GM12878 (cell line): ENCODE measurements around the gene GRB10. TPM values are rescaled to one million over a fixed set of nuclear protein-coding genes. Genes with fewer than 3 reads are reported as not detected.

Experiments used
- ATAC-seq: fragments of 200-7000 bp; cut with Tn5 transposase; 3 replicates; pipeline ENCODE4 v1.9.1; 2020; ENCODE audit warnings: mild to moderate bottlenecking, moderate library complexity
- BruUV-seq: library from RNA; stranded (reverse); fragments of 400-500 nt; replicated peaks from 2 replicates; lab custom pipeline; 2021; lab: Mats Ljungman, UMichigan
- CTCF ChIA-PET: fragments of 300-600 bp; sonication (Branson Sonifier 250); formaldehyde crosslinking; extraction: SDS; loops from one replicate; lab custom pipeline; 2021; ENCODE audit warnings: inconsistent platforms; lab: Yijun Ruan, JAX
- POLR2A ChIA-PET: fragments of 350-600 bp; formaldehyde crosslinking; extraction: SDS; loops from one replicate; lab custom pipeline; 2021; ENCODE audit warnings: inconsistent platforms; lab: Charles Lee
- RAD21 ChIA-PET: fragments of 300-600 bp; sonication (Branson Sonifier 250); formaldehyde crosslinking; loops from one replicate; lab custom pipeline; 2023; ENCODE audit warnings: antibody characterized with exemption; ENCODE audit not compliant: unreplicated experiment; lab: Charles Lee
- SMC1A ChIA-PET: fragments of 300-600 bp; sonication (Branson Sonifier 250); formaldehyde crosslinking; loops from one replicate; lab custom pipeline; 2023; ENCODE audit not compliant: unreplicated experiment, uncharacterized antibody; lab: Charles Lee
- DNase-seq: peaks from one replicate; pipeline ENCODE4 v3.0.0-alpha.2; 2011; ENCODE audit warnings: low read depth, low spot score
- FAIRE-seq: peaks from 3 replicates; lab custom pipeline; 2011; peaks lifted over from hg19 to GRCh38; lab: Jason Lieb, UNC
- H2AFZ ChIP-seq: 2 replicates; pipeline ENCODE4 v1.6.0; 2011; ENCODE audit warnings: low read depth, low read length, control low read depth; ENCODE audit not compliant: control insufficient read depth
- H3K27ac ChIP-seq: 2 replicates; pipeline ENCODE4 v1.5.1; 2011; ENCODE audit warnings: control low read depth; ENCODE audit not compliant: control insufficient read depth, insufficient read depth
- H3K27me3 ChIP-seq, 2 experiments: replicated peaks in 1 of 2; 2 replicates each; pipeline versions ENCODE4 v1.6.0 to v1.6.1; 2011; ENCODE audit warnings: low read length in 1 of 2; ENCODE audit not compliant: control insufficient read depth in 2 of 2, insufficient read depth in 2 of 2
- H3K36me3 ChIP-seq, 2 experiments: 2 replicates each; pipeline ENCODE4 v1.5.1; 2011; ENCODE audit warnings: low read length in 1 of 2; ENCODE audit not compliant: control insufficient read depth in 2 of 2, insufficient read depth in 2 of 2
- H3K4me1 ChIP-seq: 2 replicates; pipeline ENCODE4 v1.6.1; 2011; ENCODE audit warnings: mild to moderate bottlenecking, low read length, moderate library complexity, mixed read lengths; ENCODE audit not compliant: control insufficient read depth, insufficient read depth
- H3K4me2 ChIP-seq: 2 replicates; pipeline ENCODE4 v1.6.0; 2011; ENCODE audit warnings: control low read depth; ENCODE audit not compliant: control insufficient read depth, insufficient read depth
- H3K4me3 ChIP-seq: fragments of 200-600 bp; sonication (generic); 2 replicates; pipeline ENCODE4 v1.5.1; 2016
- H3K79me2 ChIP-seq: 2 replicates; pipeline ENCODE4 v1.6.0; 2011; ENCODE audit warnings: low read length; ENCODE audit not compliant: control insufficient read depth, insufficient read depth
- H3K9ac ChIP-seq: 2 replicates; pipeline ENCODE4 v1.8.0; 2011; ENCODE audit warnings: low read length, control low read depth, mixed read lengths; ENCODE audit not compliant: control insufficient read depth, insufficient read depth
- H3K9me3 ChIP-seq: replicated peaks from 3 replicates; pipeline ENCODE4 v1.5.1; 2011; ENCODE audit warnings: mild to moderate bottlenecking, low read length; ENCODE audit not compliant: control insufficient read depth, insufficient read depth
- H4K20me1 ChIP-seq: 2 replicates; pipeline ENCODE4 v1.6.0; 2011; ENCODE audit not compliant: control insufficient read depth, insufficient read depth
- EGR1 ChIP-seq, 2 experiments: IDR thresholded peaks; 1 replicate in 1 of 2; 2 replicates in 1 of 2; pipeline ENCODE4 v1.6.1; 2011 to 2012; ENCODE audit warnings: low read depth in 2 of 2, low read length in 2 of 2, borderline replicate concordance in 1 of 2, mild to moderate bottlenecking in 1 of 2, moderate library complexity in 1 of 2
- FOXM1 ChIP-seq: IDR thresholded peaks from 2 replicates; pipeline ENCODE4 v1.6.1; 2012; ENCODE audit warnings: low read depth, mild to moderate bottlenecking, inconsistent platforms, low read length, moderate library complexity
- POLR2AphosphoS2 ChIP-seq: IDR thresholded peaks from 2 replicates; pipeline ENCODE4 v1.6.1; 2011; ENCODE audit warnings: low read depth, mild to moderate bottlenecking, low read length, improper control_type of control experiment, moderate library complexity
- RFX5 ChIP-seq: IDR thresholded peaks from 2 replicates; pipeline ENCODE4 v1.6.1; 2011; ENCODE audit warnings: low read depth, low read length, improper control_type of control experiment
- SREBF1 ChIP-seq: IDR thresholded peaks from 2 replicates; pipeline ENCODE4 v1.6.1; 2012; ENCODE audit warnings: mild to moderate bottlenecking, low read length
- YBX1 ChIP-seq: fragments of 450-650 bp; IDR thresholded peaks from 2 replicates; pipeline ENCODE4 v1.6.1; 2016; ENCODE audit warnings: antibody characterized with exemption
- ZNF384 ChIP-seq: IDR thresholded peaks from 2 replicates; pipeline ENCODE4 v1.6.1; 2012; ENCODE audit warnings: low read depth, mild to moderate bottlenecking, low read length, improper control_type of control experiment, borderline replicate concordance
- ZSCAN29 ChIP-seq: fragments of 450-650 bp; IDR thresholded peaks from 2 replicates; pipeline ENCODE4 v1.6.1; 2017; ENCODE audit warnings: mild to moderate bottlenecking, moderate library complexity
- WGBS: methylation state at CpG from one replicate; pipeline ENCODE4 v1.1.6; 2016; ENCODE audit warnings: low lambda C conversion rate; ENCODE audit not compliant: insufficient replicate concordance, insufficient coverage; ENCODE audit errors: missing lambda C conversion rate; 5-methylcytosine and 5-hydroxymethylcytosine counted together
- in situ Hi-C: fragments of 300-500 bp; cut with MboI; formaldehyde crosslinking; loops from 9 replicates; pipeline ENCODE4 v1.14.3; 2018; ENCODE audit warnings: mixed read lengths
- intact Hi-C: fragments of 100-400 bp; cut with micrococcal nuclease; formaldehyde crosslinking; loops from one replicate; pipeline ENCODE4 v1.14.2; 2022; ENCODE audit not compliant: unreplicated experiment
- polyA plus RNA-seq, 11 experiments: library from polyadenylated mRNA; depleted of rRNA in 4 of 11; unstranded in 6 of 11; stranded (reverse) in 5 of 11; fragments of >200 nt; fragmentation: Nextera tagmentation in 4 of 11; fragmentation: Illumina TruSeq in 1 of 11; extraction: Ambion mirVana in 4 of 11; extraction: Trizol in 1 of 11; gene quantifications; 1 replicate in 1 of 11; 2 replicates in 10 of 11; pipeline versions ENCODE4 v1.2.1 to v1.2.3, GENCODE V29; 2011 to 2016; ENCODE audit warnings: inconsistent platforms in 2 of 11, missing spikeins in 2 of 11, low read depth in 1 of 11
- total RNA-seq, 4 experiments: library from RNA; depleted of rRNA in 3 of 4; stranded (reverse); fragments of >200 nt in 3 of 4; fragmentation: Illumina TruSeq in 1 of 4; extraction: Trizol in 1 of 4; gene quantifications; 2 replicates each; pipeline versions ENCODE4 v1.2.1 to v1.2.3, GENCODE V29; 2013 to 2021
- TF ChIP-seq, protein P1 (sequence below): fragments of 450-650 bp; IDR thresholded peaks from 2 replicates; pipeline ENCODE4 v1.6.1; 2016; ENCODE audit warnings: mild to moderate bottlenecking
- TF ChIP-seq, protein P2 (sequence below): fragments of 450-650 bp; IDR thresholded peaks from 2 replicates; pipeline ENCODE4 v1.6.1; 2017; ENCODE audit warnings: mild to moderate bottlenecking, moderate library complexity
- TF ChIP-seq, protein P3 (sequence below): fragments of 450-650 bp; IDR thresholded peaks from 2 replicates; pipeline ENCODE4 v1.6.1; 2017; ENCODE audit warnings: antibody characterized with exemption, mild to moderate bottlenecking, moderate library complexity

Gene GRB10
- total and polyA plus RNA-seq, 10 of the 15 experiments (the other 5 are each of a cell fraction or from before 2014, with no cell fraction given): 0.04 to 0.33 TPM; not detected in 8

DNA sequence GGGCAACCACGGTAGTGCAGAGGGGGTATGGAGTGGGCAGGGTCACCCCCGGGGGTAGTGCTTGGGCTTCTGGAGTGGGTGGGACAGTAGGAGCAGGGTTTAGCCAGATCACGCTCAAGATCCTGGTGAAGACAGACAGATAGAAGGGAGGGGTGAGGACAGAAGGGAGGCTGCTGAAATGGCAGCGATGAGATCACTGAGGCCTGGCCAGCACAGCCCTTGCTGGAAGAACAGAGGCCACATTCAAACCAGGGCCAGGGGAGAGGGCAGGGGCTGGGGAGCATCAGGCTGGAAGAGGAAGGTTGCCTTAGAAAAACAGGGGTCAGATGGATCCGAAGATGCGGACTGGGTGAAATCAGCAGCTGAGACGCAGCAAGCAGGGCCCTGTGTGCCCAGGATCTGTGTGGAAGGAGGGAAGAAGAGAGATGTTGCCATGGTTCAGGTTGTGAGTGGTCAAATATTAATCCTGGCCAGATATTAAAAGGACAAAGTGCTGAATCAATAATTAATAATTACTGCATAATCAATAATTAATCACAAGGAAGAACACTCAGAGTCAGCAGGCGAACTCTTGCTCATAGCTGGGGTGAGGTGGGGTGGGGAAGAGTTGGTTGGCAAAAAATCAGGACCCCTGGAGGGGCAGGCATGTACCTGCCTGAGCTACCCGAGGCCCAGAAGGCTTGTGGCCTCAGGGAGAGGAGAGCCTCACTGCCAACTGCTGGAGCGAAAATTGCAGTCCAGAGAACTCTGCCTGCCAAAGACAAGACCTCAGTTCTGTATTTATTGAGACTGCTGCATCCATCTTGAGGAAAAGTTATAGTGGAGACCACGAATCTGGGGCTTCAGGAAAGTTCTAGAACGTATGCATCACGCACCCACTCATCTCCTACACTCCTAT, 105.7 kb downstream of the GRB10 start (continued):
- TF ChIP-seq, protein P1, sequence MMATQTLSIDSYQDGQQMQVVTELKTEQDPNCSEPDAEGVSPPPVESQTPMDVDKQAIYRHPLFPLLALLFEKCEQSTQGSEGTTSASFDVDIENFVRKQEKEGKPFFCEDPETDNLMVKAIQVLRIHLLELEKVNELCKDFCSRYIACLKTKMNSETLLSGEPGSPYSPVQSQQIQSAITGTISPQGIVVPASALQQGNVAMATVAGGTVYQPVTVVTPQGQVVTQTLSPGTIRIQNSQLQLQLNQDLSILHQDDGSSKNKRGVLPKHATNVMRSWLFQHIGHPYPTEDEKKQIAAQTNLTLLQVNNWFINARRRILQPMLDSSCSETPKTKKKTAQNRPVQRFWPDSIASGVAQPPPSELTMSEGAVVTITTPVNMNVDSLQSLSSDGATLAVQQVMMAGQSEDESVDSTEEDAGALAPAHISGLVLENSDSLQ: no peak
- no peak for TF ChIP-seq FOXM1

DNA sequence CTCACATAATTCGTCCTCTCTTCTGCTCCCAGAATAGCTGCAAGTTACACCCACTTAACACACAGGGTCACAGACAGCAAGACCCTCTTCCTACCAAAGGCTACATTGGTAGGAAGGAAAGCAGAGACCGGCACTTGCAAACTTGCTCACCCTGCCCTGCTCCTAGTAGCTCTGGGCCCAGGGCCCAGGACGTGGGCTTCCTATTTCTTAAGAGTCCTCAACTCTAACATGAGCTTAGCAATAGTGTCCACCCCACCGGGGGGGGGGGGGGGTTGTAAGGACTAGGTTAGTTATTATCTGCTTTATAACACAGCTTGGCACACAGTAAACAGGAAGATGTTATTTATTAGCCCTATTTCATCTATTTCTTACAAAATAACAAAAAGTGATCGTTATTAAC, 106.6 kb downstream of the GRB10 start:
- no peaks in the 10 kb centered on the region for H3K79me2 ChIP-seq
- in situ Hi-C loops: loop anchor here (5.0 to 10.0 kb wide), 2 partner anchors 209 to 581 kb away; partner anchors contain the start of gene ZPBP
- no peak for FAIRE-seq
- TF ChIP-seq EGR1 (IDR thresholded peaks at IDR 0.05; ENCODE audit: borderline replicate concordance in 1 of 2, low read depth in 2 of 2, low read length in 2 of 2) (no peak), YBX1 (no peak), ZNF384 (no peak), RFX5 (no peak), POLR2AphosphoS2 (no peak), ZSCAN29 (no peak), SREBF1 (no peak)
- TF ChIP-seq, protein P2, sequence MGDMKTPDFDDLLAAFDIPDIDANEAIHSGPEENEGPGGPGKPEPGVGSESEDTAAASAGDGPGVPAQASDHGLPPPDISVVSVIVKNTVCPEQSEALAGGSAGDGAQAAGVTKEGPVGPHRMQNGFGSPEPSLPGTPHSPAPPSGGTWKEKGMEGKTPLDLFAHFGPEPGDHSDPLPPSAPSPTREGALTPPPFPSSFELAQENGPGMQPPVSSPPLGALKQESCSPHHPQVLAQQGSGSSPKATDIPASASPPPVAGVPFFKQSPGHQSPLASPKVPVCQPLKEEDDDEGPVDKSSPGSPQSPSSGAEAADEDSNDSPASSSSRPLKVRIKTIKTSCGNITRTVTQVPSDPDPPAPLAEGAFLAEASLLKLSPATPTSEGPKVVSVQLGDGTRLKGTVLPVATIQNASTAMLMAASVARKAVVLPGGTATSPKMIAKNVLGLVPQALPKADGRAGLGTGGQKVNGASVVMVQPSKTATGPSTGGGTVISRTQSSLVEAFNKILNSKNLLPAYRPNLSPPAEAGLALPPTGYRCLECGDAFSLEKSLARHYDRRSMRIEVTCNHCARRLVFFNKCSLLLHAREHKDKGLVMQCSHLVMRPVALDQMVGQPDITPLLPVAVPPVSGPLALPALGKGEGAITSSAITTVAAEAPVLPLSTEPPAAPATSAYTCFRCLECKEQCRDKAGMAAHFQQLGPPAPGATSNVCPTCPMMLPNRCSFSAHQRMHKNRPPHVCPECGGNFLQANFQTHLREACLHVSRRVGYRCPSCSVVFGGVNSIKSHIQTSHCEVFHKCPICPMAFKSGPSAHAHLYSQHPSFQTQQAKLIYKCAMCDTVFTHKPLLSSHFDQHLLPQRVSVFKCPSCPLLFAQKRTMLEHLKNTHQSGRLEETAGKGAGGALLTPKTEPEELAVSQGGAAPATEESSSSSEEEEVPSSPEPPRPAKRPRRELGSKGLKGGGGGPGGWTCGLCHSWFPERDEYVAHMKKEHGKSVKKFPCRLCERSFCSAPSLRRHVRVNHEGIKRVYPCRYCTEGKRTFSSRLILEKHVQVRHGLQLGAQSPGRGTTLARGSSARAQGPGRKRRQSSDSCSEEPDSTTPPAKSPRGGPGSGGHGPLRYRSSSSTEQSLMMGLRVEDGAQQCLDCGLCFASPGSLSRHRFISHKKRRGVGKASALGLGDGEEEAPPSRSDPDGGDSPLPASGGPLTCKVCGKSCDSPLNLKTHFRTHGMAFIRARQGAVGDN: no peak
- TF ChIP-seq, protein P3, sequence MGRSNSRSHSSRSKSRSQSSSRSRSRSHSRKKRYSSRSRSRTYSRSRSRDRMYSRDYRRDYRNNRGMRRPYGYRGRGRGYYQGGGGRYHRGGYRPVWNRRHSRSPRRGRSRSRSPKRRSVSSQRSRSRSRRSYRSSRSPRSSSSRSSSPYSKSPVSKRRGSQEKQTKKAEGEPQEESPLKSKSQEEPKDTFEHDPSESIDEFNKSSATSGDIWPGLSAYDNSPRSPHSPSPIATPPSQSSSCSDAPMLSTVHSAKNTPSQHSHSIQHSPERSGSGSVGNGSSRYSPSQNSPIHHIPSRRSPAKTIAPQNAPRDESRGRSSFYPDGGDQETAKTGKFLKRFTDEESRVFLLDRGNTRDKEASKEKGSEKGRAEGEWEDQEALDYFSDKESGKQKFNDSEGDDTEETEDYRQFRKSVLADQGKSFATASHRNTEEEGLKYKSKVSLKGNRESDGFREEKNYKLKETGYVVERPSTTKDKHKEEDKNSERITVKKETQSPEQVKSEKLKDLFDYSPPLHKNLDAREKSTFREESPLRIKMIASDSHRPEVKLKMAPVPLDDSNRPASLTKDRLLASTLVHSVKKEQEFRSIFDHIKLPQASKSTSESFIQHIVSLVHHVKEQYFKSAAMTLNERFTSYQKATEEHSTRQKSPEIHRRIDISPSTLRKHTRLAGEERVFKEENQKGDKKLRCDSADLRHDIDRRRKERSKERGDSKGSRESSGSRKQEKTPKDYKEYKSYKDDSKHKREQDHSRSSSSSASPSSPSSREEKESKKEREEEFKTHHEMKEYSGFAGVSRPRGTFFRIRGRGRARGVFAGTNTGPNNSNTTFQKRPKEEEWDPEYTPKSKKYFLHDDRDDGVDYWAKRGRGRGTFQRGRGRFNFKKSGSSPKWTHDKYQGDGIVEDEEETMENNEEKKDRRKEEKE: no peak

More for the DNA sequence above, 106.6 kb downstream of the GRB10 start:
- no TSS peak for BruUV-seq
- ChIA-PET POLR2A (no interaction called here), RAD21 (interaction anchor here (0.6 kb wide), 1 partner anchor 210 kb away, joined by 4 read pairs; no protein-coding TSS in a partner anchor), SMC1A (interaction anchor here (1.2 kb wide), 1 partner anchor 208 kb away, joined by 3 read pairs; no protein-coding TSS in a partner anchor), CTCF (interaction anchor here (2.7 kb wide), 1 partner anchor 208 kb away, joined by 7 read pairs; no protein-coding TSS in a partner anchor)
- Histone ChIP-seq H3K4me3 (no peak overlapping the region), H3K9ac (no peak overlapping the region), H2AFZ (no peak overlapping the region), H3K27me3 (peaks cover 0 to 2% of the 10 kb centered on the region in 2 experiments; a peak in 3 of 4 replicates), H4K20me1 (no peaks in the 10 kb centered on the region), H3K9me3 (no peaks in the 10 kb centered on the region; the same call in 2 of the 3 replicates), H3K4me1 (no peaks in the 10 kb centered on the region), H3K4me2 (no peak overlapping the region), H3K27ac (no peak overlapping the region), H3K36me3 (no peaks in the 10 kb centered on the region)
- ATAC-seq (no peak), DNase-seq (no peak)
- intact Hi-C loops: no loop called here
- WGBS: 5% methylated on average over 4 of the region's 5 CpGs
